ENCODE data around the gene SPATA16.
A peak's percentile ranks its signal among the peaks of the same experiment; 100 is the strongest.
"Not testable (repeated sequence)": the region's sequence is repeated elsewhere in the genome, so short reads cannot be mapped to it uniquely, and the experiment has no call there.

The SPATA16 gene

DNA sequence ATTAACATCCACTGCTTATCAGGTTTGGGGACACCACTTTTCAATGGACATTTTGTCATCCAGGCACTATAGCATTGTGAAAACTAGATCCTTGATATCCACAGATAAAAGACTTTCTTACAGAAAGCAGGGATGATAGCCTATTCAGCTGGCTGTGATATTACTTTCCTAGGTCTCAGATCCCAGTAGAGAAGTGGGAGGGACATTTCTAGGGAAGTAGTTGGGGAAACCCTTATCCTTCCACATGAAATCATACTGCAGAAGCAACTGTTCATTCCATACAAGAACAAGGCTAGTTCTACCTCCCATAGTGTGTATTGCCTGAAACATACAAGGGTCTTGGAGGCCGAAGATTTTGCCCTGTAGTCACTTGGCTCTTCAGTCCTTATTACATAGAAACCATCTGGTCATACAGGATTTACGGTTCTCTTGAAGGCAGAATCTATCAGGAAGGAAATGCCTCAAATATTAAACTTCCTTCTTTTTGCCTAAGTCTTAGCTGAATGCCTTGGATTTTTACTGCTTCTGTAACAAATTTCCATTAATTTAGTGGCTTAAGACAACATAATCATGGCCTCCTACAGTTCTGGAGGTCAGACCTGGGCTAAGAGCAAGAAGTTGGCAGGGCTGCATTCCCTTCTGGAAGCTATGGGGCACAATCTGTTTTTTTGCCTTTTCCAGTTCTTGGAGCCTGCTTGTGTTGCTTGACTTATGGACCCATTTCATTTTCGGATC, 271.1 kb downstream of the SPATA16 start:
- no peak for DNase-seq

DNA sequence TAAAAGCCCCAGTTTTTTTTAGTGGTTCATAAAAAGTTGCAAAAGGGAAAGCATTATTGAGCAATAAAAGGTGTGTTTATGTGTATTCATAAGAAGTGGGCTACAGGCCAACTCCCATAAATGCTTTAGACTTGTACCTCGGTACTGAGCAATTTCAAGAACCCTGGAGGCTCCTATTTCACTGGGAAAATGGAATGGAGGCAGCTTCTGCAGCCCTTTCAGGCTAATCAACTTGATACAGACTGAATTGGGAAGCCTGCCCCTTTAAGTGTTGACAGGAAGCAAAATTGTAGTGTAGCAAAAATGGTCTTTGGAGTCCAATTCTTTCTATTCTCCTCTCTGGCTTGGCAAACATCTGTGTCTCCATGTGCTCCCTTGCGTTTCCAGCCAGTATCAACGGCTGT, 271.7 kb downstream of the SPATA16 start:
- DNase-seq: peak; percentile 80

DNA sequence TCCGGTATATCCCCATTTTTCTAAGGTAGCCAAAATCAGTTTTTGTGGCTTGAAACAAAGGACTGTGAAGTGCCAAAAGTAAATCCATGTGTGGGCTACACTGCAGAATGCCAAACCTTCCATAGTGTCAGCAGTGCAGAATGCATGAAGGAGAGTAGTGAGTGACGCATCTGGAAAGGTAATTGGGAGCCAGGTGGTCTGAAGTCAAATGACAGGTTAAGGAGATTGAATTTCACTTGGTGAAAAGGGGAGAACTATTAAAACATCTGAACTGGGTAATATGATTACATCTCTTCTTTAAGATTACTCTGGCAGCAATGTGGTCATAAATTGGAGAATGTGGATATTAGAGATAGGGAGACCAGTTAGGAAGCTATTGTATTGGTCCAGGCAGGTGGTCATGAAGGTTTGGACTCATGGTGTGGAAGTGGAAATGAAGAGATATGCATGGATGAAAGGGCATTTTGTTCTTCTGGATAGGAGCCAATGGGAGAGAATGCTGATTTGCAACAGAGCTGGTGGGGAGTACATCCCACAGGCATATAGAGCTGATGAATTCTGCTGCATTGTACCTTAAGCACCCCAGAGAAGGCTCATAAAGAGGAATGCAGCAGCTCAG, 272.3 kb downstream of the SPATA16 start:
- DNase-seq: peak; percentile 54

DNA sequence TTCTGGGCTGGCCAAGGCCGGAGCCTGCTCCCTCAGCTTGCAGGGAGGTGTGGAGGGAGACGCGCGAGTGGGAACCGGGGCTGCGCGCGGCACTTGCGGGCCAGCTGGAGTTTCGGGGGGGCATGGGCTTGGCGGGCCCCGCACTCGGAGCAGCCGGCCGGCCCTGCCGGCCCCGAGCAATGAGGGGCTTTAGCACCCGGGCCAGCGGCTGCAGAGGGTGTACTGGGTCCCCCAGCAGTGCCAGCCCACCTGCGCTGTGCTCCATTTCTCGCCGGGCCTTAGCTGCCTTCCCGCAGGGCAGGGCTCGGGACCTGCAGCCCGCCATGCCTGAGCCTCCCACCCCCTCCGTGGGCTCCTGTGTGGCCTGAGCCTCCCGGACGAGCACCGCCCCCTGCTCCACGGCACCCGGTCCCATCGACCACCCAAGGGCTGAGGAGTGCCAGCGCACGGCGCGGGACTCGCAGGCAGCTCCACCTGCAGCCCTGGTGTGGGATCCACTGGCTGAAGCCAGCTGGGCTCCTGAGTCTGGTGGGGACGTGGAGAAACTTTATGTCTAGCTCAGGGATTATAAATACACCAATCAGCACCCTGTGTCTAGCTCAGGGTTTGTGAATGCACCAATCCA, 274.2 kb downstream of the SPATA16 start:
- not testable (repeated sequence) for DNase-seq

GRCh38 chr3:172859041-172859440, 282.0 kb downstream of the SPATA16 start:
- DNase-seq: no peak

DNA sequence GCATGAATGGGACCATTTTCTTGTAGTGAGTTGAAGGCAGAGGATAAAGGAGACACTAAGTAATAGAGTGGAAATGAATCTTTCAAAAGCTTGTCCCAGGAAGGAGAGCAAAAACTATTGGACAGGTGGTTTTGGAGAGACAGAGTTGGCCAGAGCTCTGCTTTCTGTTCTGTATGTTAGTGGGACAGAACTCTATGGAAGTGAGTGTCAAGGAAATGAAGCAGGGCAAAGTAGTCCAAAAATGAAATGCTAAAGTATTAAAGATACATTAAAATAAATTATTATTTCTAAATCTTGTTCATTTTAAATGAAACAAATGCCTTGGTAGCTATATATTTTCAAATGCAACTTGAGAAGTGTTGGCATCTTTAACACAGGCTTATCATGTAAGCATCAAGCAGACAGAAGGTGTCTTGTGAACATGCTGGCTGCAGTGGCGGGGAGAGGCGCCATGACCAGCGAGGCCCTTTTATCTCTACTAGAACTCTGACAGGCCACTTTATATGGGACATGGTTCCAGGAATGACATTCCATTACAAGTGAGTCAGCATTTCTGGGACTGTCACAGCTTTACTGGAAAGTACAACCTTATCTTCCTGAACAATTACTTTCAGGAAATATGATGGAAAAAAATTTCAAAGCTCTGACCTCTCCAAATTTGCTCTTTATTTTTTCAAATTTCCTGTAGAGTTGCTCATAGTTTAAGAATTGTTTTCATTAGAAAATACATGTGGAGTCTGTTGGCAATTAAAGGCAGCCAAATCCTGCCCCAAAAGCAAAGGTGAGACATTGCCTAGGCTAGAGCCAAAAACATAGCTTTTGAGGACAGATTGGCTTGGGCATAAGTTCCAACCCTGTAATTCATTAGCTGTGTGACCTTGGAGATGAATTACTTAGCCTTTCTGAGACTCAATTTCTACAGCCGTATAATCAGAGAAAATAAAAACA, 284.0 kb downstream of the SPATA16 start:
- no peak for DNase-seq

DNA sequence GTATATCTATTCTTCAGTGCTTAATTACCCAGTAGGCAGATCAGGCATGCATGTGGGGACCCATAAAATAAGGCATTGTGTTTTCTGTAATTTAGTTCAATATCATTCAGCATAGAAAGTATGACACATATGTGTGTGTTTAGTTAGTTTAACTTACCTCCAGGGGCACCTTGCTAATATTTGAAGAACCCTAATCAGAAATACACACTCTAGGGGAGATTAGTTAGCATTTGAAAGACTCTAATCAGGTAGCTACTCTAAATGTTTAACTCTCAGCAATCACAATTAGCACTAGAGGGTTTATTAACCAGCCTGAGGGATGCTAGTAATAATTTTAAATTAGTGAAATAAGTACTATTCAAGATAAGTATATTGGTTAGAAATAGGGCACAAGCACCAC, 286.0 kb downstream of the SPATA16 start:
- no peak for DNase-seq

DNA sequence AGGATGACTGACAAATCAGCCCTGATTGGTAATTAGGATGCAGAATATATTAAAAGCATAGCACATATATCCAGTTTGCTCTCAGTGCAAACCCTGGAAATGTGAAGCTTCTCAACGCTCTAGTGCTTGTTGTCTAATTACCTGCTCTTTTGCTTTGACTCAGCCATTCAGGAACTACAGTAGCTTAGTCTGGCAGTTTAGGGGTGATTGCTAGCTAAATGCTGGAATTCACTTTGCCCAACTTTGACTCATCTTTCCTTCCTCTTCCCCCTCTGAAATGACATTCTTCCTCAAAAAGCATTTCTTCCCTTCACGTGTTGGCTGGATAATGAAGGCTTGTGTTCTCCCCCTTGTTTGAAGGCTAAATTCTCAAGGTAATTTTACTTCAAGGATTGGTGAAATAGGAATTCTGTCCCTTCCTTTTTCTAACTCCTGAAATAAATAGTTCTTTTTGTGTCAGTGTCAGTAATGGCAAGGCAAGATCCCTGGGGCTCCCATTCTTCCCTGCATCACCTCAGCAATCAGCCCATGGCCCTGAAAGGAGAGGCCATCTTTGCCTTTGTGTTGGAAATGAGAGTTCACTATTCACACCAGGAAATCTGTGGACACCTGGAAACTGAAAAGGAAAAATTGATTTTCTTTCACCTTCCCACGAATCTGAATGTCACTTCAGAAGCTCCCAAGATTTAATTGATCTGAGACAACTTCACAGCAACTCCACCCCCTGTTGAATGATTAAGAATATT, 286.9 kb downstream of the SPATA16 start:
- DNase-seq: no peak

DNA sequence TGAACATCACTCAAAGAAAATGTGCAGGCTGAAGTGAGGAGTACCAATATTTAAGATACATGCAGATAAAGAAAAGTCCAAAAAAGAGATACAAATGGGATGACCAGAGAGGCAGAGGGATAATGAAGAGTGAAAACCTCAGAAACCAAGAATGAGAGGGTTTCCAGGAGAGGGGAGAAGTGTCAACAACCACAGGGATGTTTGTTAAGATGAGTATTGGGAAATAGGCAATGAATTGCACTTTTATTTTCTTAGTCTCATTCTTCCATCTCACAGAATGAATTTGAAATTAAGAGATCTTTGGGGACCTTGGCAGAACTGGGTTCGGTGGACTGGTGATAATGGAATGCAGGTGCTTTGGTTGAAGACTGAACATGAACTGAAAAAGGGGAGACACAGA, 288.0 kb downstream of the SPATA16 start:
- no peak for DNase-seq

GRCh38 chr3:172848910-172849309, 292.1 kb downstream of the SPATA16 start:
- no peak for DNase-seq

GRCh38 chr3:172847292-172847691, 293.7 kb downstream of the SPATA16 start:
- DNase-seq: no peak

DNA sequence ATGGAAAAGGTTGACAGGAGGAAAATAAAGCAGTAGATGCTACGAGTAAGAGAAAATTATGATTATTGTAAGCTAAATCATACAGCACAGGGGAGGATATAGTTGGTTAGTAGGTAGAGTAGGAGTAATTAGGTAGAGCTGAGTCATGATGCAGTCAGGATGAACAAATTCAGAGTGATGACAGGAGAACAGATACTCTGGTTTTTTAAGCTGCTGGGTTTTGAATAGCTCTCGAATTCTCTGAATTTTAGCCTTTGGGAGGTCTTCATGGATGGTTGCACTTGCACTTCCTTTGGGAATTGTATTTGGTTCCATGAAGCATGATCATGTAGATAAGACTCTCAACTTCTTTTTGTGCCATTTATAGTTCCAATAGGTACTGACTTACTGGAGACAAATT, 294.3 kb downstream of the SPATA16 start:
- no peak for DNase-seq

DNA sequence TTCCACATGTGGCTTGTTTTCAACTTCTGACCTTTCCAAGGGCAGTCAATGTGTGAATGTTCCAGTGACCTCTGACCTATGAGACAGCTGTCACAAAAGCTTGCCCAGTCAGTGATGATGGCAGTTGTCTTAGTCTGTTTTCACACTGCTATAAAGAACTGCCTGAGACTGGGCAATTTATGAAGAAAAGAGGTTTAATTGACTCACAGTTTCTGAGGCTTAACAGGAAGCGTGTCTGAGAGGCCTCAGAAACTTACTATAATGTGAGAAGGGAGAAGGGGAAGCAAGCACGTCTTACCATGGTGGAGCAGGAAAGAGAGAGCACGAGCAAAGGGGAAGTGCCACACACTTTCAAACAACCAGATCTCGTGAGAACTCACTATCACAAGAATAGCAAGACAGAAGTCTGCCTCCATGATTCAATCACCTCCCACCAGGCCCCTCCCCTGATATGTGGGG, 294.9 kb downstream of the SPATA16 start:
- DNase-seq: no peak

DNA sequence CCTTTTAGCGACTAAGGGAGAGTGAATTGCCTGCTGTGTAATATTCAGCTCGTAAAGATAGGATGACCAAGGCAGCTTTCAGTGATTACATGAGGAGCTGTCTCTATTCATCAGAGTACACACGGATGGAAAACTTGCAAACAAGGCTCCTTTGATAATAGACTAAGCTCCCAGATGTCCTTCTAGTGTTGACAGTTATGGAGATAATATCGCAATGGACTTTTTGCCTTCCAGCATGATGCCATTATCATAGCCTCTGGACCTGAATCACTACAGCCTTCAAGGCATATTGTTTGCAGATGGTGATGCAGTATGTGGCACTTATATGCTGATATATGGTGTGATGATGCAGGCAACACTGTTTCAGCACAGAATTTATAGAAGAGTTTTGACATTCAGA, 296.6 kb downstream of the SPATA16 start:
- DNase-seq: no peak

DNA sequence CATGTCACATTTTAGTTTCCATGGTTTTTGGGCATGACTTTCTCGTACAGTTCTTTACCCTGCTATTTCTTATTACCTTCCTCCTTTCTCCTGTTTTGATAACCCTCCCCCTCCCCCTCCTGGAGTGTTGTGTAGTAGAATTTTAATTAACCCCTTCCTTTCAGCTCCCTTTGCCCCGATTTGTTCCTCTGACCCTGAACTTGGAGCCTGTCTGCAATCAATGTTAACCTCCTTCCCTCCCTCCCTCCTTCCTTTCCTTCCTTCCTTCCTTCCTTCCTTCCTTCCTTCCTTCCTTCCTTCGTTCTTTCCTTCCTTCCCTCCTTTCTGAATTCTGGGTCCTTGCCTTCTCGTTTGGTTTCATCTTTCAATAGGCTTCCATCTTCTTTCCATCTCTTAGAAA, 300.1 kb downstream of the SPATA16 start:
- no peak for DNase-seq

DNA sequence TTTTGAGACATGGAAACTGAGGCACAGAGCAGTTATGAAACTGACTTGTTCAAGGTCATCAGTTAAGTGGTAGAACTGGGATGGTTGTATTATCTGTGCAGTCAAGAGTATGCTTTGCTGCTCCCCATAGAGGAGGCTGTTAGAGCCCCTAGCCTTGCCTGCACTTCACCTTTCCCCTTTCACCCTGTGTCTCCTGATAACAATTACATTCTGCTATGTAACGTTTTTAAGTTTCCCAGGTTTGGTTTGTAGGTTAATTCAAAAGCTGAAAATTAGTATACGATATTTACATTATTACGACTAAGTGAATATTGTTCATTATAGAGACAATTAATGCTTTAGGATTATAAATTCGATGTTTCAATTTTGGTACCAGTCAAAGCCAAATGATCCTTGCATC, 300.6 kb downstream of the SPATA16 start:
- DNase-seq: no peak

- DNase-seq: no peak
Measured at GRCh38 chr3:172839679-172840078, 301.4 kb downstream of the SPATA16 start.

Data from NCI-H2107 (cell line).